ENCODE measurements around the gene RAB36. TPM values are rescaled to one million over a fixed set of nuclear protein-coding genes. Genes with fewer than 3 reads are reported as not detected.

The RAB36 gene
- total and polyA plus RNA-seq, 2 experiments from 2014 or later, result 2.7 to 5.3 TPM

DNA sequence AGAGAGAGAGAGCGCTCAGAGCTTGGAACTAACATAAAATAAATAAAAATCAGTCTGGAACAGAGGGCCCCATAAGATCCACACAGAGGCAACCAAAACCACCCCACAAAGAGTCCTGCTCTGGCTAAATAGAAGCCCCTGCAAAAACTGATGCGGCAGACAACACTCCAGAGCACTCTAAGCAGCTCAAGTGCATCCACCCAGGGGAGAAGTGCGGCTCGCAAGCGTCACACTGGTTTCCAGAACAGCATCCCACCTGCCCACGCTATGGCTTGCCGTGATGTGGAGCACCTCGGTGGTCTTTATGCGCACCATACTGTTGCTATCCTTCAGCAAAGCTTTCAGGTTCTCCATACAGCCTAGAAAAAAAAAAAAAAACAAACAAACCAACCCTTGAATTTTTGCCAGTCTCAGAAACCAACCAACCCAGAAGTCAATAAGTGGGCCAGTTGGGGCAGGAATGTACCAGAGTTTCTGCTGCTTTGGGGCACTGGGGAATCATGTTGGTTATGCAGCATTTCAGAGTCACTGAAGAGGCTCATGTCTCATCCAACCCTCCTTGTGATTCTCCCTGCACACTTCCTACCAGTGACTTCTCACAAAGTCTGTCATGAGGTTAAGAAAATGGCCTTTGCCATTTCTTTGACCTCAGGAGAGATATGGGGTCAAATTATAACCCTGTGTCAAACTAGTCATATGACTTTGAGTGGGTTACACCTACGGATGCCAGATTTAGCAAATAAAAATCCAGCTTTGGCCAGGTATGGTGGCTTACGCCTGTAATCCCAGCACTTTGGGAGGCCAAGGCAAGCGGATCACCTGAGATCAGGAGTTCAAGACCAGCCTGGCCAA, 6.5 kb upstream of the RAB36 start:
- no peaks in the 10 kb centered on the region for H4K20me1 ChIP-seq (ENCODE audit: insufficient read depth, poor library complexity, severe bottlenecking)
- no peak for DNase-seq (ENCODE audit: low spot score)
- no peak overlapping the region for H3K27ac ChIP-seq
- H2AFZ ChIP-seq, result no peak overlapping the region
- no peaks in the 10 kb centered on the region for H3K79me2 ChIP-seq
- H3K9me2 ChIP-seq (replicated peaks; ENCODE audit: insufficient read depth), result no peaks in the 10 kb centered on the region
- H3K27me3 ChIP-seq, result no peaks in the 10 kb centered on the region
- H3K9me3 ChIP-seq (ENCODE audit: low read depth), result no peaks in the 10 kb centered on the region
- TF ChIP-seq EZH2phosphoT487 (IDR thresholded peaks at IDR 0.05; ENCODE audit: low read depth, severe bottlenecking, unreplicated experiment), result no peak
- TF ChIP-seq EZH2 (IDR thresholded peaks at IDR 0.05; ENCODE audit: borderline replicate concordance), result no peak
- TF ChIP-seq, protein P1, sequence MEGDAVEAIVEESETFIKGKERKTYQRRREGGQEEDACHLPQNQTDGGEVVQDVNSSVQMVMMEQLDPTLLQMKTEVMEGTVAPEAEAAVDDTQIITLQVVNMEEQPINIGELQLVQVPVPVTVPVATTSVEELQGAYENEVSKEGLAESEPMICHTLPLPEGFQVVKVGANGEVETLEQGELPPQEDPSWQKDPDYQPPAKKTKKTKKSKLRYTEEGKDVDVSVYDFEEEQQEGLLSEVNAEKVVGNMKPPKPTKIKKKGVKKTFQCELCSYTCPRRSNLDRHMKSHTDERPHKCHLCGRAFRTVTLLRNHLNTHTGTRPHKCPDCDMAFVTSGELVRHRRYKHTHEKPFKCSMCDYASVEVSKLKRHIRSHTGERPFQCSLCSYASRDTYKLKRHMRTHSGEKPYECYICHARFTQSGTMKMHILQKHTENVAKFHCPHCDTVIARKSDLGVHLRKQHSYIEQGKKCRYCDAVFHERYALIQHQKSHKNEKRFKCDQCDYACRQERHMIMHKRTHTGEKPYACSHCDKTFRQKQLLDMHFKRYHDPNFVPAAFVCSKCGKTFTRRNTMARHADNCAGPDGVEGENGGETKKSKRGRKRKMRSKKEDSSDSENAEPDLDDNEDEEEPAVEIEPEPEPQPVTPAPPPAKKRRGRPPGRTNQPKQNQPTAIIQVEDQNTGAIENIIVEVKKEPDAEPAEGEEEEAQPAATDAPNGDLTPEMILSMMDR (IDR thresholded peaks at IDR 0.05; ENCODE audit: poor library complexity), result no peak
- H3K4me3 ChIP-seq, result no peak overlapping the region
- H3K36me3 ChIP-seq (replicated peaks; ENCODE audit: insufficient read depth, low read depth), result no peaks in the 10 kb centered on the region
- no peak overlapping the region for H3K4me2 ChIP-seq
- WGBS (ENCODE audit: low lambda C conversion rate, missing lambda C conversion rate), result 97% methylated on average over 12 of the region's 12 CpGs
- peaks cover 7% of the 10 kb centered on the region for H3K4me1 ChIP-seq (ENCODE audit: insufficient read depth)

DNA sequence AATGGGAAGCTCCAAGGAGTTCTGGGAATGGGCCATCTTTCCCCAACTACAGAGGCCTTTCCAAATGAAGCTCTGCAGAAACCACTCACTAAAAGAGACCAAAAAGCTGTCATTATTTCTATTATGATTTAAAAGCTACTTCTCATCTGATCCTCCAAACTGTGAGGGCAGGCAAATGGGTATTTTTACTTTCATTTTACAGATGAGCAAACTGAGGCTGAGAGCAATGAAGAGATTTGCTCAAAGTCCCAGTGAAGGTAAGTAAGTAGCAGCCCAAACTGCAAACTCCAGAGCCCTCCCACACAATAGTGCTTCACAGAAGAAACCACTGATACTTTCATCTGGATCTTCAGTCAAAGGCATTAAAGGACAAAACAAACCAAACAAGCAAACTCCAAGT, 4.9 kb upstream of the RAB36 start:
- Histone ChIP-seq H3K4me3 (no peak overlapping the region), H3K27me3 (no peaks in the 10 kb centered on the region), H3K4me2 (no peak overlapping the region), H4K20me1 (ENCODE audit: insufficient read depth, poor library complexity, severe bottlenecking) (no peaks in the 10 kb centered on the region), H2AFZ (no peak overlapping the region), H3K9me2 (replicated peaks; ENCODE audit: insufficient read depth) (no peaks in the 10 kb centered on the region), H3K27ac (no peak overlapping the region), H3K36me3 (replicated peaks; ENCODE audit: insufficient read depth, low read depth) (no peaks in the 10 kb centered on the region), H3K4me1 (ENCODE audit: insufficient read depth) (peaks cover 8% of the 10 kb centered on the region), H3K79me2 (no peaks in the 10 kb centered on the region), H3K9me3 (ENCODE audit: low read depth) (no peaks in the 10 kb centered on the region)
- no peak for DNase-seq (ENCODE audit: low spot score)
- TF ChIP-seq, protein P1 (IDR thresholded peaks at IDR 0.05; ENCODE audit: poor library complexity), result no peak
- no peak for TF ChIP-seq EZH2phosphoT487 (IDR thresholded peaks at IDR 0.05; ENCODE audit: low read depth, severe bottlenecking, unreplicated experiment)
- TF ChIP-seq EZH2 (IDR thresholded peaks at IDR 0.05; ENCODE audit: borderline replicate concordance), result no peak

DNA sequence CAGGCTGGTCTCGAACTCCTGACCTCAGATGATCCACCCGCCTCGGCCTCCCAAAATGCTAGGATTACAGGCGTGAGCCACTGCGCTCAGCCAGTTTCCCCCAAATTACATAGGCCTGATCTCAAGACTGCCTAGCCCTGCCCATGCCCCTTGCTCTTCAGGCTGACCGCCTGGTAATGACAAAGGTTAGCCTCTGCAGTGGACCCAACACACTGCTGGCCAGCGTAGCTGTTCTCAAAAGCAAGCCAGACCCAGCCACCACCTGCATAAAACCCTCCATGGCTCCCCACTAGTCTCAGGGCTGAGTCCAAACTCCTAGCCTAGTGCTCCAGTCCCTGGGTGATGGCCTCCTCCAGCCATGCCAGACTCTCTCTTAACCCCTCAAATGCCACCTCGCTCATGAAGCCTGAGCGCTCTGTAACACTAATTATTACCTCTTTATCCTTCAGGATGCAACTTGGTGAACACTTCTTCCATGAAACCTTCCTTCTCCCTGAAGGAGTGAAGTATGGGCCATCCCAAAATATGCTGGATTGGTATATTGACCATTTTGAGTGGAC, 2.7 kb upstream of the RAB36 start:
- no peaks in the 10 kb centered on the region for H3K36me3 ChIP-seq (replicated peaks; ENCODE audit: insufficient read depth, low read depth)
- no peak for DNase-seq (ENCODE audit: low spot score)
- no peaks in the 10 kb centered on the region for H3K9me3 ChIP-seq (ENCODE audit: low read depth)
- peak overlapping the region; percentile 73 for H3K4me2 ChIP-seq
- peaks cover 21% of the 10 kb centered on the region for H3K4me1 ChIP-seq (ENCODE audit: insufficient read depth)
- H3K9me2 ChIP-seq (replicated peaks; ENCODE audit: insufficient read depth), result no peaks in the 10 kb centered on the region
- H3K27me3 ChIP-seq, result no peaks in the 10 kb centered on the region
- no peak overlapping the region for H3K4me3 ChIP-seq
- no peaks in the 10 kb centered on the region for H3K79me2 ChIP-seq
- no peaks in the 10 kb centered on the region for H4K20me1 ChIP-seq (ENCODE audit: insufficient read depth, poor library complexity, severe bottlenecking)
- WGBS (ENCODE audit: low lambda C conversion rate, missing lambda C conversion rate), result 93% methylated on average over 9 of the region's 9 CpGs
- H3K27ac ChIP-seq, result peak overlapping the region; percentile 86
- no peak for TF ChIP-seq EZH2phosphoT487 (IDR thresholded peaks at IDR 0.05; ENCODE audit: low read depth, severe bottlenecking, unreplicated experiment)
- TF ChIP-seq, protein P1 (IDR thresholded peaks at IDR 0.05; ENCODE audit: poor library complexity), result no peak
- no peak for TF ChIP-seq EZH2 (IDR thresholded peaks at IDR 0.05; ENCODE audit: borderline replicate concordance)
- no peak overlapping the region for H2AFZ ChIP-seq
